Neural cell (in vitro differentiated cells): Measurements from ENCODE around the gene AWAT2. TPM values are rescaled to one million over a fixed set of nuclear protein-coding genes. Genes with fewer than 3 reads are reported as not detected.

Experiments used
- H2AFZ ChIP-seq: fragments of 200-600, 300-800 bp; sonication (generic), shearing (Covaris generic); 2 replicates; pipeline ENCODE4 v1.6.0; 2014; ENCODE audit warnings: low read depth, mild to moderate bottlenecking, antibody characterized with exemption, low read length, moderate library complexity
- H3F3A ChIP-seq: fragments of 200-600 bp; shearing (Covaris generic); 2 replicates; pipeline ENCODE4 v1.6.1; 2016; ENCODE audit warnings: mild to moderate bottlenecking, moderate library complexity, mixed read lengths, antibody characterized with exemption, low read length; ENCODE audit not compliant: insufficient read depth, poor library complexity, severe bottlenecking
- H3K27ac ChIP-seq: fragments of 200-600, 300-800 bp; sonication (generic), shearing (Covaris generic); 2 replicates; pipeline ENCODE4 v1.5.1; 2014; ENCODE audit warnings: mild to moderate bottlenecking, low read length, moderate library complexity
- H3K27me3 ChIP-seq: fragments of 300-800, 200-600 bp; sonication (generic), shearing (Covaris generic); 2 replicates; pipeline ENCODE4 v1.6.0; 2014; ENCODE audit warnings: mild to moderate bottlenecking, low read depth, low read length, moderate library complexity; ENCODE audit not compliant: insufficient read depth
- H3K36me3 ChIP-seq: fragments of 300-800, 200-600 bp; sonication (generic), shearing (Covaris generic); 2 replicates; pipeline ENCODE4 v1.5.1; 2014; ENCODE audit warnings: mild to moderate bottlenecking, antibody characterized with exemption, low read length, moderate library complexity; ENCODE audit not compliant: insufficient read depth
- H3K4me2 ChIP-seq: fragments of 300-800, 200-600 bp; sonication (generic), shearing (Covaris generic); 2 replicates; pipeline ENCODE4 v1.6.0; 2014; ENCODE audit warnings: mild to moderate bottlenecking, low read length
- H3K4me3 ChIP-seq: fragments of 300-800, 200-600 bp; sonication (generic), shearing (Covaris generic); 2 replicates; pipeline ENCODE4 v1.5.1; 2014; ENCODE audit warnings: mild to moderate bottlenecking, low read length, moderate library complexity
- H3K79me2 ChIP-seq: fragments of 200-600 bp; shearing (Covaris generic); replicated peaks from 2 replicates; pipeline ENCODE4 v1.6.0; 2014; ENCODE audit warnings: mild to moderate bottlenecking, low read length, moderate library complexity; ENCODE audit not compliant: insufficient read depth
- H3K9ac ChIP-seq: fragments of 300-800, 200-600 bp; sonication (generic), shearing (Covaris generic); 2 replicates; pipeline ENCODE4 v1.6.1; 2016; ENCODE audit warnings: mild to moderate bottlenecking, low read length, mixed read lengths
- H3K9me2 ChIP-seq: fragments of 200-600 bp; shearing (Covaris generic); 2 replicates; pipeline ENCODE4 v1.6.1; 2016; ENCODE audit warnings: mild to moderate bottlenecking, low read length, mixed read lengths; ENCODE audit not compliant: insufficient read depth
- H3K9me3 ChIP-seq: fragments of 200-600, 300-800 bp; sonication (generic), shearing (Covaris generic); 2 replicates; pipeline ENCODE4 v1.6.1; 2016; ENCODE audit warnings: mild to moderate bottlenecking, mixed run types, low read length, moderate library complexity, mixed read lengths
- H4K20me1 ChIP-seq: fragments of 200-600 bp; shearing (Covaris generic); 2 replicates; pipeline ENCODE4 v1.6.1; 2016; ENCODE audit warnings: mild to moderate bottlenecking, mixed run types; ENCODE audit not compliant: insufficient read depth
- CTCF ChIP-seq: fragments of 450-650 bp; IDR thresholded peaks from 2 replicates; pipeline ENCODE4 v1.5.1; 2014; ENCODE audit warnings: antibody characterized with exemption, mild to moderate bottlenecking, moderate library complexity; ENCODE audit not compliant: poor library complexity, severe bottlenecking
- EP300 ChIP-seq: fragments of 450-650 bp; conservative IDR thresholded peaks from 2 replicates; pipeline ENCODE4 v1.6.1; 2014; ENCODE audit warnings: antibody characterized with exemption, mild to moderate bottlenecking, moderate library complexity; ENCODE audit not compliant: poor library complexity, severe bottlenecking
- EZH2 ChIP-seq: fragments of 200-600, 300-800 bp; shearing (Covaris generic), sonication (generic); IDR thresholded peaks from 2 replicates; pipeline ENCODE4 v1.6.1; 2014; ENCODE audit warnings: antibody characterized with exemption, low read length, borderline replicate concordance, mild to moderate bottlenecking; ENCODE audit not compliant: insufficient read depth, poor library complexity, severe bottlenecking
- MXI1 ChIP-seq: fragments of 450-650 bp; conservative IDR thresholded peaks from 2 replicates; pipeline ENCODE4 v1.6.1; 2014; ENCODE audit warnings: antibody characterized with exemption, mild to moderate bottlenecking; ENCODE audit not compliant: poor library complexity, severe bottlenecking
- POLR2AphosphoS5 ChIP-seq: IDR thresholded peaks from 2 replicates; pipeline ENCODE4 v1.6.1; 2012
- RAD21 ChIP-seq: fragments of 450-650 bp; conservative IDR thresholded peaks from 2 replicates; pipeline ENCODE4 v1.6.1; 2014; ENCODE audit warnings: antibody characterized with exemption, mild to moderate bottlenecking, moderate library complexity
- REST ChIP-seq: IDR thresholded peaks from 2 replicates; pipeline ENCODE4 v1.6.1; 2012; ENCODE audit warnings: borderline replicate concordance
- SMC3 ChIP-seq: fragments of 450-650 bp; conservative IDR thresholded peaks from 2 replicates; pipeline ENCODE4 v1.6.1; 2014; ENCODE audit warnings: antibody characterized with exemption, mild to moderate bottlenecking, moderate library complexity; ENCODE audit not compliant: poor library complexity
- TAF1 ChIP-seq: IDR thresholded peaks from 2 replicates; pipeline ENCODE4 v1.6.1; 2012; ENCODE audit warnings: low read depth
- polyA plus RNA-seq: library from polyadenylated mRNA; depleted of rRNA; stranded (reverse); fragments of >200 nt; gene quantifications from 2 replicates; pipeline ENCODE4 v1.2.3, GENCODE V29; 2014

AWAT2 gene
- polyA plus RNA-seq, 1 donor from 2014 or later, result not detected

GRCh38 chrX:70066646-70067045 lies 16.9 kb upstream of the AWAT2 start:
- no peak for TF ChIP-seq EP300
- no peak for TF ChIP-seq EZH2
- TF ChIP-seq CTCF, result no peak
- TF ChIP-seq SMC3, result no peak
- TF ChIP-seq MXI1, result no peak
- no peak for TF ChIP-seq TAF1
- TF ChIP-seq RAD21, result no peak
- Histone ChIP-seq H3K27ac (no peak overlapping the region), H2AFZ (no peak overlapping the region), H3K27me3 (no peaks in the 10 kb centered on the region), H3K9me2 (no peaks in the 10 kb centered on the region), H3K9me3 (no peaks in the 10 kb centered on the region), H3K9ac (no peak overlapping the region), H3K4me3 (no peak overlapping the region), H3K36me3 (no peaks in the 10 kb centered on the region), H3K79me2 (no peaks in the 10 kb centered on the region), H4K20me1 (no peaks in the 10 kb centered on the region), H3K4me2 (no peak overlapping the region), H3F3A (no peaks in the 10 kb centered on the region)

- Histone ChIP-seq H3K27ac (no peak overlapping the region), H3K9me2 (no peaks in the 10 kb centered on the region), H3K79me2 (no peaks in the 10 kb centered on the region), H3K9ac (no peak overlapping the region), H3K27me3 (no peaks in the 10 kb centered on the region), H3K36me3 (no peaks in the 10 kb centered on the region), H3K4me3 (no peak overlapping the region), H3K4me2 (no peak overlapping the region), H4K20me1 (no peaks in the 10 kb centered on the region), H2AFZ (no peak overlapping the region), H3F3A (no peaks in the 10 kb centered on the region), H3K9me3 (no peaks in the 10 kb centered on the region)
- no peak for TF ChIP-seq CTCF
- TF ChIP-seq MXI1, result no peak
- no peak for TF ChIP-seq POLR2AphosphoS5
- TF ChIP-seq REST, result no peak
- no peak for TF ChIP-seq TAF1
- TF ChIP-seq SMC3, result no peak
- no peak for TF ChIP-seq RAD21
- no peak for TF ChIP-seq EP300
- TF ChIP-seq EZH2, result no peak
These were observed 13.3 kb upstream of the AWAT2 start for GRCh38 chrX:70062961-70063550.
